Measurements from ENCODE around the gene PARP1. TPM values are rescaled to one million over a fixed set of nuclear protein-coding genes. Genes with fewer than 3 reads are reported as not detected.

Gene PARP1
- total RNA-seq, 1 experiment from 2014 or later = 157 TPM

GRCh38 chr1:226362361-226362760 is 45.5 kb downstream of the PARP1 start:
- no peaks in the 10 kb centered on the region for H3K9me2 ChIP-seq (ENCODE audit: insufficient read depth)
- no peak overlapping the region for H3K27ac ChIP-seq
- ChIA-PET POLR2A (ENCODE audit: unreplicated experiment) (interaction anchor here (0.6 kb wide), 1 partner anchor 176 kb away, joined by 7 read pairs; no protein-coding TSS in a partner anchor), CTCF (no interaction called here)
- H3K27me3 ChIP-seq (ENCODE audit: insufficient read depth, low read depth) = no peaks in the 10 kb centered on the region
- no peaks in the 10 kb centered on the region for H3F3A ChIP-seq (ENCODE audit: insufficient read depth, low read depth)
- H3K4me3 ChIP-seq = no peak overlapping the region
- no TSS peak for BruUV-seq (replicated peaks)
- TF ChIP-seq EZH2 (IDR thresholded peaks at IDR 0.05; ENCODE audit: low read depth) (no peak), CTCF (conservative IDR thresholded peaks at IDR 0.05) (no peak)
- intact Hi-C loops (cut with micrococcal nuclease; ENCODE audit: unreplicated experiment) = no loop called here
- H3K79me2 ChIP-seq (ENCODE audit: low read depth) = no peaks in the 10 kb centered on the region
- peaks cover 29% of the 10 kb centered on the region for H3K36me3 ChIP-seq (ENCODE audit: low read depth)
- H4K20me1 ChIP-seq (ENCODE audit: insufficient read depth) = no peaks in the 10 kb centered on the region
- H2AFZ ChIP-seq = no peak overlapping the region
- no peaks in the 10 kb centered on the region for H3K4me1 ChIP-seq (replicated peaks; ENCODE audit: insufficient read depth)
- DNase-seq = no peak
- H3K4me2 ChIP-seq = no peak overlapping the region
- no peaks in the 10 kb centered on the region for H3K9me3 ChIP-seq (ENCODE audit: insufficient read depth, low read depth)

- H3K9me2 ChIP-seq (ENCODE audit: insufficient read depth) = no peaks in the 10 kb centered on the region
- H4K20me1 ChIP-seq (ENCODE audit: insufficient read depth) = no peaks in the 10 kb centered on the region
- no peak overlapping the region for H3K4me3 ChIP-seq
- H3K9me3 ChIP-seq (ENCODE audit: insufficient read depth, low read depth) = no peaks in the 10 kb centered on the region
- CTCF ChIA-PET = no interaction called here
- H3K79me2 ChIP-seq (ENCODE audit: low read depth) = no peaks in the 10 kb centered on the region
- peaks cover 17% of the 10 kb centered on the region for H3K36me3 ChIP-seq (ENCODE audit: low read depth)
- no peak for TF ChIP-seq EZH2 (IDR thresholded peaks at IDR 0.05; ENCODE audit: low read depth)
- no peak for TF ChIP-seq CTCF (conservative IDR thresholded peaks at IDR 0.05)
- DNase-seq = no peak
- intact Hi-C loops (cut with micrococcal nuclease; ENCODE audit: unreplicated experiment) = no loop called here
- H3K4me1 ChIP-seq (replicated peaks; ENCODE audit: insufficient read depth) = no peaks in the 10 kb centered on the region
- H3K27me3 ChIP-seq (ENCODE audit: insufficient read depth, low read depth) = no peaks in the 10 kb centered on the region
- H3K27ac ChIP-seq = no peak overlapping the region
- no peak overlapping the region for H3K4me2 ChIP-seq
- H2AFZ ChIP-seq = no peak overlapping the region
- H3F3A ChIP-seq (ENCODE audit: insufficient read depth, low read depth) = no peaks in the 10 kb centered on the region
- POLR2A ChIA-PET (ENCODE audit: unreplicated experiment) = no interaction called here
- no TSS peak for BruUV-seq (replicated peaks)
Observed at GRCh38 chr1:226360106-226360746, 47.7 kb downstream of the PARP1 start.

- no peaks in the 10 kb centered on the region for H3K4me1 ChIP-seq (replicated peaks; ENCODE audit: insufficient read depth)
- peaks cover 4% of the 10 kb centered on the region; the same call in 1 of the 2 replicates for H3K36me3 ChIP-seq (ENCODE audit: low read depth)
- no peak overlapping the region for H2AFZ ChIP-seq
- ChIA-PET POLR2A (ENCODE audit: unreplicated experiment) (no interaction called here), CTCF (no interaction called here)
- TF ChIP-seq EZH2 (IDR thresholded peaks at IDR 0.05; ENCODE audit: low read depth) (no peak), CTCF (conservative IDR thresholded peaks at IDR 0.05) (no peak)
- H4K20me1 ChIP-seq (ENCODE audit: insufficient read depth) = no peaks in the 10 kb centered on the region
- H3K9me3 ChIP-seq (ENCODE audit: insufficient read depth, low read depth) = no peaks in the 10 kb centered on the region
- no peak for DNase-seq
- H3K4me3 ChIP-seq = no peak overlapping the region
- intact Hi-C loops (cut with micrococcal nuclease; ENCODE audit: unreplicated experiment) = no loop called here
- no peaks in the 10 kb centered on the region for H3F3A ChIP-seq (ENCODE audit: insufficient read depth, low read depth)
- H3K9me2 ChIP-seq (ENCODE audit: insufficient read depth) = no peaks in the 10 kb centered on the region
- H3K27ac ChIP-seq = no peak overlapping the region
- H3K79me2 ChIP-seq (ENCODE audit: low read depth) = no peaks in the 10 kb centered on the region
- no peak overlapping the region for H3K4me2 ChIP-seq
- no TSS peak for BruUV-seq (replicated peaks)
- no peaks in the 10 kb centered on the region for H3K27me3 ChIP-seq (ENCODE audit: insufficient read depth, low read depth)
Observed at GRCh38 chr1:226357416-226357815, 50.5 kb downstream of the PARP1 start.

All from PC-9 (cell line).